ENCODE results near the gene TRIM74. TPM values are rescaled to one million over a fixed set of nuclear protein-coding genes. Genes with fewer than 3 reads are reported as not detected.
"Not testable (repeated sequence)": the region's sequence is repeated elsewhere in the genome, so short reads cannot be mapped to it uniquely, and the experiment has no call there.

The TRIM74 gene
- total and polyA plus RNA-seq, 2 of the 8 experiments (the other 6 are each of a cell fraction or from before 2014, with no cell fraction given): 0.52 TPM; not detected in 1

DNA sequence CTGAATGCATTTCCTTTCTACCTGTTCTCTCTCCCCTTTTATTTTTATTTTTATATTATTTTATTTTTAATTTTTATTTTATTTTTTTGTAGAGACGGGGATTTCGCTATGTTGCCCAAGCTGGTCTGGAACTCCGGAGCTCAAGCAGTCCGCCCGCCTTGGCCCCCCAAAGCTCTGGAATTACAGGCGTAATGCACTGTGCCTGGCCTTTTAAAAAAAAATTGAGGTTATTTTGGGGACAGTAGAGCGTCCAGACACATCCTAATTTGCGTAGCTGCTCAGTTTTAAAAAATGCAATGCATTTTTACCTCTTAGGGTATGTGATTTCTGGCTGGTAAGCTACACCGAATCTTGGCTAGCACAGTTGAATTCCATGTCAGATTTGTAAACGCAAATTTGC lies 37.2 kb upstream of the TRIM74 start:
- H3K79me1 ChIP-seq (ENCODE audit: low read depth, low read length); H3K27ac ChIP-seq (ENCODE audit: low read depth, low read length); FAIRE-seq; H3K23ac ChIP-seq (ENCODE audit: insufficient read length); H3K14ac ChIP-seq (ENCODE audit: insufficient read length); H3K18ac ChIP-seq (ENCODE audit: extremely low read depth, low read length); H3K4ac ChIP-seq (replicated peaks; ENCODE audit: insufficient read length, low read depth, low read length); H2BK5ac ChIP-seq (ENCODE audit: low read depth, low read length); H4K5ac ChIP-seq (ENCODE audit: insufficient read length, low read depth, low read length); H3K4me1 ChIP-seq (replicated peaks in 1 of 4; ENCODE audit: control insufficient read depth in 3 of 4, insufficient read depth in 4 of 4, low read length in 3 of 4); H2BK20ac ChIP-seq (ENCODE audit: low read length); POLR2A ChIA-PET (ENCODE audit: partially characterized antibody); H3K79me2 ChIP-seq (ENCODE audit: control insufficient read depth in 1 of 2, insufficient read depth in 2 of 2, low read length in 2 of 2); H4K8ac ChIP-seq (ENCODE audit: extremely low read depth, insufficient read depth, low read length); H2BK15ac ChIP-seq (ENCODE audit: low read length); H3K36me3 ChIP-seq (ENCODE audit: control insufficient read depth in 2 of 4, insufficient read depth in 4 of 4, low read length in 3 of 4); H3K9ac ChIP-seq (replicated peaks in 1 of 4; ENCODE audit: extremely low read depth in 1 of 4, low read depth in 3 of 4, low read length in 3 of 4); H2BK120ac ChIP-seq (replicated peaks; ENCODE audit: low read depth, low read length); DNase-seq (ENCODE audit: low read depth in 1 of 2, low spot score in 2 of 2); H3K23me2 ChIP-seq (ENCODE audit: low read depth, low read length); H2AFZ ChIP-seq (ENCODE audit: low read length); H3K56ac ChIP-seq (replicated peaks; ENCODE audit: insufficient read length, low read depth, low read length); H2BK12ac ChIP-seq (ENCODE audit: low read depth, low read length); H4K91ac ChIP-seq (replicated peaks; ENCODE audit: insufficient read length, low read length); CTCF ChIA-PET (ENCODE audit: partially characterized antibody); H4K20me1 ChIP-seq (replicated peaks in 1 of 2; ENCODE audit: control insufficient read depth in 1 of 2, insufficient read depth in 2 of 2, low read length in 2 of 2); H2AK5ac ChIP-seq (ENCODE audit: low read depth, low read length); H3K9me3 ChIP-seq (ENCODE audit: insufficient read depth in 2 of 2, low read depth in 1 of 2, low read length in 1 of 2); H3K27me3 ChIP-seq (replicated peaks in 1 of 4; ENCODE audit: control insufficient read depth in 3 of 4, extremely low read depth in 1 of 4, insufficient read depth in 3 of 4, low read length in 3 of 4): not testable (repeated sequence)
- WGBS, 2 experiments (ENCODE audit: extremely low coverage in 1 of 2, insufficient coverage in 1 of 2, insufficient read length in 1 of 2, insufficient replicate concordance in 2 of 2, low coverage in 1 of 2, low lambda C conversion rate in 2 of 2, missing lambda C conversion rate in 1 of 2): 31% methylated on average over 10 of the region's 10 CpGs; no CpG with 5 or more reads in 1 of the 2 experiments
- Histone ChIP-seq H3K4me2 (ENCODE audit: insufficient read depth in 1 of 2, low read depth in 2 of 2, low read length in 2 of 2) (0 out of 4 replicates have a peak overlapping the region, but pooled peaks of 1 of the 2 experiments have one; percentile 28), H3K4me3 (ENCODE audit: extremely low read depth in 1 of 4, insufficient read depth in 2 of 4, low read depth in 3 of 4, low read length in 4 of 4) (peak overlapping the region in 3 of 4 experiments; percentile 12 to 54 (median 43); a peak in 5 of 8 replicates)
